CD14-positive monocyte (primary cell): Measurements from ENCODE around the gene PFKP. TPM values are rescaled to one million over a fixed set of nuclear protein-coding genes. Genes with fewer than 3 reads are reported as not detected.
A peak's percentile ranks its signal among the peaks of the same experiment; 100 is the strongest.

Experiments
- DNase-seq, 3 donors: peaks; one replicate each; pipeline ENCODE4 v3.0.0-alpha.2; 2011 to 2022
- H2AFZ ChIP-seq: 2 replicates; pipeline ENCODE4 v1.6.0; 2012; ENCODE audit warnings: mild to moderate bottlenecking, low read depth, low read length, inconsistent platforms; ENCODE audit not compliant: insufficient read depth, poor library complexity, severe bottlenecking
- H3K27ac ChIP-seq, 2 donors: 1 replicate in 1 of 2; 2 replicates in 1 of 2; pipeline ENCODE4 v1.5.1; 2012 to 2013; ENCODE audit warnings: low read length in 2 of 2, control low read depth in 1 of 2, inconsistent platforms in 1 of 2, low read depth in 1 of 2, mild to moderate bottlenecking in 1 of 2
- H3K27me3 ChIP-seq, 2 donors: one replicate each; pipeline versions ENCODE4 v1.6.0 to v1.6.1; 2011 to 2013; ENCODE audit warnings: low read length in 2 of 2; ENCODE audit not compliant: control insufficient read depth in 2 of 2, insufficient read depth in 2 of 2
- H3K36me3 ChIP-seq, 2 donors: replicated peaks in 1 of 2; 1 replicate in 1 of 2; 2 replicates in 1 of 2; pipeline versions ENCODE4 v1.5.1 to v1.6.1; 2012 to 2013; ENCODE audit warnings: low read length in 2 of 2, control low read depth in 1 of 2, inconsistent platforms in 1 of 2, mild to moderate bottlenecking in 1 of 2; ENCODE audit not compliant: insufficient read depth in 2 of 2, control insufficient read depth in 1 of 2
- H3K4me1 ChIP-seq, 2 donors: 1 replicate in 1 of 2; 2 replicates in 1 of 2; pipeline versions ENCODE4 v1.5.1 to v1.6.1; 2012 to 2013; ENCODE audit warnings: low read length in 2 of 2, control low read depth in 1 of 2, inconsistent platforms in 1 of 2, mild to moderate bottlenecking in 1 of 2, moderate library complexity in 1 of 2; ENCODE audit not compliant: insufficient read depth in 2 of 2, control insufficient read depth in 1 of 2
- H3K4me2 ChIP-seq: replicated peaks from 2 replicates; pipeline ENCODE3; 2012; ENCODE audit warnings: low read length, moderate library complexity, mild to moderate bottlenecking; ENCODE audit not compliant: poor library complexity, severe bottlenecking; ENCODE audit errors: extremely low read depth
- H3K4me3 ChIP-seq, 3 experiments: fragments of 200-600 bp in 1 of 3; sonication (generic) in 1 of 3; replicated peaks in 1 of 3; 1 replicate in 2 of 3; 2 replicates in 1 of 3; pipeline ENCODE4 v1.5.1; 2011 to 2013; ENCODE audit warnings: low read length in 3 of 3, mild to moderate bottlenecking in 3 of 3, control low read depth in 2 of 3, low read depth in 2 of 3, inconsistent platforms in 1 of 3, moderate library complexity in 1 of 3
- H3K79me2 ChIP-seq: 2 replicates; pipeline ENCODE4 v1.6.0; 2012; ENCODE audit warnings: mild to moderate bottlenecking, control low read depth, inconsistent platforms, low read length, moderate library complexity; ENCODE audit not compliant: insufficient read depth
- H3K9ac ChIP-seq: 2 replicates; pipeline ENCODE4 v1.6.0; 2017; ENCODE audit warnings: low read length, mild to moderate bottlenecking; ENCODE audit not compliant: insufficient read depth, poor library complexity, severe bottlenecking
- H3K9me3 ChIP-seq, 2 donors: replicated peaks in 1 of 2; 1 replicate in 1 of 2; 2 replicates in 1 of 2; pipeline versions ENCODE4 v1.5.1 to v1.6.1; 2012 to 2013; ENCODE audit warnings: low read length in 2 of 2, control low read depth in 1 of 2; ENCODE audit not compliant: control insufficient read depth in 1 of 2, insufficient read depth in 1 of 2
- H4K20me1 ChIP-seq: 2 replicates; pipeline ENCODE4 v1.6.0; 2012; ENCODE audit warnings: mild to moderate bottlenecking, low read length, control low read depth, moderate library complexity; ENCODE audit not compliant: insufficient read depth
- H3K27ac Mint-ChIP-seq, 7 donors: one replicate each; pipeline ENCODE4 v1.8.0; 2020; ENCODE audit warnings: mild to moderate bottlenecking in 7 of 7, mixed read lengths in 7 of 7, moderate library complexity in 6 of 7, inconsistent platforms in 2 of 7
- H3K27me3 Mint-ChIP-seq, 3 donors: one replicate each; pipeline ENCODE4 v1.8.0; 2021 to 2022; ENCODE audit warnings: low read depth in 3 of 3, mild to moderate bottlenecking in 3 of 3, mixed read lengths in 3 of 3, moderate library complexity in 3 of 3, inconsistent platforms in 1 of 3
- H3K36me3 Mint-ChIP-seq, 2 donors: one replicate each; pipeline ENCODE4 v1.8.0; 2020; ENCODE audit warnings: mixed read lengths in 2 of 2, inconsistent platforms in 1 of 2, mild to moderate bottlenecking in 1 of 2
- H3K4me1 Mint-ChIP-seq: one replicate; pipeline ENCODE4 v1.8.0; 2020; ENCODE audit warnings: mild to moderate bottlenecking, mixed read lengths
- H3K4me3 Mint-ChIP-seq, 2 donors: one replicate each; pipeline ENCODE4 v1.8.0; 2020; ENCODE audit warnings: mild to moderate bottlenecking in 2 of 2, mixed read lengths in 2 of 2, moderate library complexity in 1 of 2
- H3K9me3 Mint-ChIP-seq, 7 donors: one replicate each; pipeline ENCODE4 v1.8.0; 2020 to 2022; ENCODE audit warnings: mixed read lengths in 7 of 7, mild to moderate bottlenecking in 6 of 7, moderate library complexity in 6 of 7, inconsistent platforms in 2 of 7
- WGBS: methylation state at CpG from one replicate; pipeline ENCODE4 v1.1.5; 2013; ENCODE audit warnings: missing lambda C conversion rate; ENCODE audit not compliant: insufficient coverage; 5-methylcytosine and 5-hydroxymethylcytosine counted together
- intact Hi-C, 2 donors: fragments of 100-400 bp; cut with micrococcal nuclease; formaldehyde crosslinking; loops; one replicate each; pipeline versions ENCODE4 v1.15.0 to v1.15.1; 2023
- polyA plus RNA-seq, 3 donors: library from polyadenylated mRNA; depleted of rRNA in 1 of 3; unstranded in 2 of 3; stranded (reverse) in 1 of 3; fragments of 300-500 nt in 2 of 3; fragments of >200 nt in 1 of 3; fragmentation: Illumina TruSeq in 2 of 3; gene quantifications; 1 replicate in 2 of 3; 2 replicates in 1 of 3; pipeline ENCODE4 v1.2.3, GENCODE V29; 2012 to 2021
- TF ChIP-seq, protein P1 (sequence below): fragments of 200-600 bp; IDR thresholded peaks from one replicate; pipeline ENCODE4 v1.8.0; 2022; ENCODE audit warnings: antibody characterized with exemption, mild to moderate bottlenecking

The PFKP gene
- polyA plus RNA-seq, 3 donors = 6.5 to 14.2 (median 8.1) TPM

DNA sequence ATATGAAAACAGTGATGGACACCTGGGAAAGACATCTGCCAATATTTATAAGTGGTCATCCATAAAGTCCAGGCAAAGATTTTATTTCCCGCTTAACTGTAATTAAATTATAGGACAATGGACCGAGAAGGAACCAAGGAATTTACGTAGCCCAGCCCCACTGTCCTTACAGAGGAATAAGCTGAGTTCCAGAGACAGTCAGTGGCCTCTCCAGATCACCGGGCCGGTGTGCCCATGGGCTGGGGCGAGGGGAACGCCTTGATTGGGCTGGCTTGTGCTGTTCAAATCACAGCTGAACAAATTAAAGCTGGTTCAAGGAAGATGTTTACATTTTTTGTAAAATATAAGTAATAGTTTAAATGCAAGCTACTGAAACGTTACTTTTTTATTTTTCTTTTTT lies 40.7 kb downstream of the PFKP start:
- H3K4me2 ChIP-seq = no peak overlapping the region
- no peak overlapping the region for H3K27ac ChIP-seq
- no peaks in the 10 kb centered on the region for H3K4me1 Mint-ChIP-seq
- no peaks in the 10 kb centered on the region for H3K27me3 Mint-ChIP-seq
- H3K4me3 Mint-ChIP-seq = no peak overlapping the region
- peaks cover 40 to 86% of the 10 kb centered on the region in 2 donors for H3K36me3 ChIP-seq
- H2AFZ ChIP-seq = no peak overlapping the region
- TF ChIP-seq, protein P1, sequence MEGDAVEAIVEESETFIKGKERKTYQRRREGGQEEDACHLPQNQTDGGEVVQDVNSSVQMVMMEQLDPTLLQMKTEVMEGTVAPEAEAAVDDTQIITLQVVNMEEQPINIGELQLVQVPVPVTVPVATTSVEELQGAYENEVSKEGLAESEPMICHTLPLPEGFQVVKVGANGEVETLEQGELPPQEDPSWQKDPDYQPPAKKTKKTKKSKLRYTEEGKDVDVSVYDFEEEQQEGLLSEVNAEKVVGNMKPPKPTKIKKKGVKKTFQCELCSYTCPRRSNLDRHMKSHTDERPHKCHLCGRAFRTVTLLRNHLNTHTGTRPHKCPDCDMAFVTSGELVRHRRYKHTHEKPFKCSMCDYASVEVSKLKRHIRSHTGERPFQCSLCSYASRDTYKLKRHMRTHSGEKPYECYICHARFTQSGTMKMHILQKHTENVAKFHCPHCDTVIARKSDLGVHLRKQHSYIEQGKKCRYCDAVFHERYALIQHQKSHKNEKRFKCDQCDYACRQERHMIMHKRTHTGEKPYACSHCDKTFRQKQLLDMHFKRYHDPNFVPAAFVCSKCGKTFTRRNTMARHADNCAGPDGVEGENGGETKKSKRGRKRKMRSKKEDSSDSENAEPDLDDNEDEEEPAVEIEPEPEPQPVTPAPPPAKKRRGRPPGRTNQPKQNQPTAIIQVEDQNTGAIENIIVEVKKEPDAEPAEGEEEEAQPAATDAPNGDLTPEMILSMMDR = no peak
- no peaks in the 10 kb centered on the region for H3K4me1 ChIP-seq
- no peaks in the 10 kb centered on the region for H4K20me1 ChIP-seq
- WGBS = 92% methylated on average over 6 of the region's 8 CpGs
- intact Hi-C loops = no loop called here
- no peaks in the 10 kb centered on the region for H3K27me3 ChIP-seq
- no peaks in the 10 kb centered on the region for H3K9me3 ChIP-seq
- H3K79me2 ChIP-seq = no peaks in the 10 kb centered on the region
- DNase-seq = no peak
- no peak overlapping the region for H3K27ac Mint-ChIP-seq
- no peak overlapping the region for H3K9ac ChIP-seq
- no peak overlapping the region for H3K4me3 ChIP-seq
- no peaks in the 10 kb centered on the region for H3K9me3 Mint-ChIP-seq
- H3K36me3 Mint-ChIP-seq = peaks cover 63 to 64% of the 10 kb centered on the region in 2 donors

DNA sequence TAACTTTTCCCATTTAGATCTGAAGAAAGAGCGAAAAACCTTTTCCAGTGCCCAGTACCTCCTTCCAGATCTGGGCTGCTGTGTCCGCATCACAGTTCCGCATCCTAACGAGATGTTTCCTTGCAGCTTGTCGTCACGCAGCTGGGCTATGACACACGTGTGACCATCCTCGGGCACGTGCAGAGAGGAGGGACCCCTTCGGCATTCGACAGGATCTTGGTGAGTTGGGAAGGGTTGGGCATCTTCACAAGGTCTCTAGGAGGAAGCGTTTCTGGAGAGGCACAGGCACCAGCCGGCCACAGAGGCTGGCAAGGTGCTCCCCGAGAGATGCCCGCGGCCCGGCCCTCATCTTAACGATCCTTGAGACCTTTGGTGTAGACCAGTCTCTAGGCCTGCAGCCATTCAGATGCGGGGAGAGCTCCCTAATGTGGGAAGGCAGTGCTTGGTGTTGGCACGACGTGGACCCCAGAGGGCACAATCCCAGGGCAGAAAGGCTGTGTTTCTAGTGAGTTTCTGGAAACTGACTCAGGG lies 41.3 kb downstream of the PFKP start:
- no peak for DNase-seq
- H2AFZ ChIP-seq = no peak overlapping the region
- no peaks in the 10 kb centered on the region for H3K79me2 ChIP-seq
- H3K27ac ChIP-seq = no peak overlapping the region
- Mint-ChIP-seq H3K4me1 (no peaks in the 10 kb centered on the region), H3K9me3 (no peaks in the 10 kb centered on the region), H3K4me3 (no peak overlapping the region), H3K36me3 (peaks cover 63 to 64% of the 10 kb centered on the region in 2 donors), H3K27ac (peak overlapping the region in 1 of 7 donors; percentile 51), H3K27me3 (no peaks in the 10 kb centered on the region)
- no peak overlapping the region for H3K4me2 ChIP-seq
- no peak overlapping the region for H3K4me3 ChIP-seq
- intact Hi-C loops = no loop called here
- no peak overlapping the region for H3K9ac ChIP-seq
- 96% methylated on average over 20 of the region's 21 CpGs for WGBS
- H3K4me1 ChIP-seq = no peaks in the 10 kb centered on the region
- H3K27me3 ChIP-seq = no peaks in the 10 kb centered on the region
- no peaks in the 10 kb centered on the region for H3K9me3 ChIP-seq
- H3K36me3 ChIP-seq = peaks cover 46 to 86% of the 10 kb centered on the region in 2 donors
- TF ChIP-seq, protein P1 = no peak
- H4K20me1 ChIP-seq = no peaks in the 10 kb centered on the region
